ENCODE measurements around the gene FAM180B. TPM values are rescaled to one million over a fixed set of nuclear protein-coding genes. Genes with fewer than 3 reads are reported as not detected.

Gene FAM180B
- total RNA-seq, 1 experiment from 2014 or later = not detected

DNA sequence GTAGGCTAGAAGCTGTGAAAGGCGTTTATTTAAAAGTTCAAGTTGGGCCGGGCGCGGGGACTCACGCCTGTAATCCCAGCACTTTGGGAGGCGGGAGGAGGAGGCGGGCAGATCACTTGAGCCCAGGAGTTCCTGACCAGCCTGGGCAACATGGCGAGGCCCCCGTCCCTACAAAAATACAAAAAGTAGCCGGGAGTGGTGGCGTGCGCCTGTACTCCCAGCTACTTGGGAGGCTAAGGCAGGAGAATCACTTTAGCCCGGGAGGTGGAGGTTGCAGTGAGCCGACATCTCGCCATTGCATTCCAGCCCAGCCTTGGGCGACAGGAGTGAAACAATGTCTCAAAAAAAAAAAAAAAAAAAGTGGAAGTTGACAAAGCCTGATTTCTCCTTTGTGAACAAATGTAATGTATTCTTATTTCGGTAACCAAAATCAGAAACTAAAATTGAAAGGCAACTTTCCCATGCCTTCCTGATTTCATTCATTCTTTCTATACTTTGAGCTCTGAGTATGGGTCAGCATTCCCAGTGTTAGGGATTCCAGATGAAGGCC, 20.3 kb upstream of the FAM180B start:
- intact Hi-C loops (cut with micrococcal nuclease) = no loop called here
- Histone ChIP-seq H3K36me3 (ENCODE audit: control insufficient read depth in 1 of 2, insufficient read depth in 2 of 2, low read length in 2 of 2) (peaks cover 11 to 18% of the 10 kb centered on the region in 2 experiments; a peak in 2 of 4 replicates), H2AFZ (ENCODE audit: low read depth, low read length, poor library complexity, severe bottlenecking) (no peak overlapping the region), H3K9me3 (ENCODE audit: control insufficient read depth in 1 of 2, insufficient read depth in 1 of 2, low read depth in 1 of 2, low read length in 2 of 2) (no peaks in the 10 kb centered on the region), H3K4me2 (ENCODE audit: low read length) (peak overlapping the region; percentile 89), H3K9me2 (ENCODE audit: insufficient read depth) (no peaks in the 10 kb centered on the region), H3K4me3 (replicated peaks in 1 of 2; ENCODE audit: low read depth in 1 of 2, low read length in 2 of 2) (peak overlapping the region; percentile 91 to 92), H3K27ac (ENCODE audit: low read depth, low read length) (peak overlapping the region; percentile 70), H3K4me1 (ENCODE audit: control insufficient read depth in 1 of 2, insufficient read depth in 2 of 2, low read length in 2 of 2) (peaks cover 6 to 22% of the 10 kb centered on the region in 2 experiments), H4K20me1 (ENCODE audit: insufficient read depth) (no peaks in the 10 kb centered on the region), H3K9ac (ENCODE audit: low read length) (peak overlapping the region; percentile 99), H3K79me2 (ENCODE audit: insufficient read depth, low read length) (peaks cover 58% of the 10 kb centered on the region), H3K27me3 (ENCODE audit: insufficient read depth, low read length) (no peaks in the 10 kb centered on the region)
- ATAC-seq (peak; percentile 37), DNase-seq (ENCODE audit: low read depth, low spot score) (no peak)
- RAD21 ChIA-PET (ENCODE audit: low non-redundant PET in 1 of 2, low total read pairs in 2 of 2, uncharacterized antibody in 2 of 2, unreplicated experiment in 2 of 2) = no interaction called here
- no peak for TF ChIP-seq REST (IDR thresholded peaks at IDR 0.05; ENCODE audit: low read depth)
- 0 out of 2 replicates have a peak, but pooled peaks have one; percentile 8 for TF ChIP-seq SIN3A (IDR thresholded peaks at IDR 0.05; ENCODE audit: low read depth)
- no TSS peak for BruUV-seq (replicated peaks)
- POLR2A ChIA-PET = interaction anchor here (1.7 kb wide), 1 partner anchor 15 kb away, joined by 3 read pairs; no protein-coding TSS in a partner anchor
- CTCF ChIA-PET = interaction anchor here (1.9 kb wide), 1 partner anchor 14 kb away, joined by 9 read pairs; the partner anchor contains the start of gene CELF1

- Histone ChIP-seq H3K4me3 (replicated peaks in 1 of 2; ENCODE audit: low read depth in 1 of 2, low read length in 2 of 2) (no peak overlapping the region), H3K9me2 (ENCODE audit: insufficient read depth) (no peaks in the 10 kb centered on the region), H3K4me2 (ENCODE audit: low read length) (no peak overlapping the region), H3K36me3 (ENCODE audit: control insufficient read depth in 1 of 2, insufficient read depth in 2 of 2, low read length in 2 of 2) (peaks cover 41 to 45% of the 10 kb centered on the region in 2 experiments; a peak in 3 of 4 replicates), H3K27ac (ENCODE audit: low read depth, low read length) (no peak overlapping the region), H2AFZ (ENCODE audit: low read depth, low read length, poor library complexity, severe bottlenecking) (no peak overlapping the region), H3K79me2 (ENCODE audit: insufficient read depth, low read length) (peaks cover 84% of the 10 kb centered on the region), H3K27me3 (ENCODE audit: insufficient read depth, low read length) (no peaks in the 10 kb centered on the region), H4K20me1 (ENCODE audit: insufficient read depth) (no peaks in the 10 kb centered on the region), H3K9ac (ENCODE audit: low read length) (no peak overlapping the region), H3K9me3 (ENCODE audit: control insufficient read depth in 1 of 2, insufficient read depth in 1 of 2, low read depth in 1 of 2, low read length in 2 of 2) (no peaks in the 10 kb centered on the region), H3K4me1 (ENCODE audit: control insufficient read depth in 1 of 2, insufficient read depth in 2 of 2, low read length in 2 of 2) (peaks cover 5 to 14% of the 10 kb centered on the region in 2 experiments)
- BruUV-seq (replicated peaks) = no TSS peak
- ATAC-seq = no peak
- ChIA-PET RAD21 (ENCODE audit: low non-redundant PET in 1 of 2, low total read pairs in 2 of 2, uncharacterized antibody in 2 of 2, unreplicated experiment in 2 of 2) (no interaction called here), CTCF (no interaction called here), POLR2A (interaction anchor here (1.2 kb wide), 1 partner anchor 9 kb away, joined by 4 read pairs; the partner anchor contains the start of genes KBTBD4 and NDUFS3)
- no peak for DNase-seq (ENCODE audit: low read depth, low spot score)
- intact Hi-C loops (cut with micrococcal nuclease) = no loop called here
- TF ChIP-seq ZBTB33 (IDR thresholded peaks at IDR 0.05; ENCODE audit: extremely low read depth, insufficient replicate concordance, low read length) = no peak
- TF ChIP-seq YY1 (IDR thresholded peaks at IDR 0.05; ENCODE audit: extremely low read depth, insufficient replicate concordance, low read depth, low read length) = no peak
- no peak for TF ChIP-seq ATF3 (IDR thresholded peaks at IDR 0.05)
- no peak for TF ChIP-seq POLR2A (IDR thresholded peaks at IDR 0.05; ENCODE audit: borderline replicate concordance, extremely low read depth, insufficient read depth, insufficient read length)
- no peak for TF ChIP-seq EZH2 (IDR thresholded peaks at IDR 0.05)
- TF ChIP-seq CEBPB (IDR thresholded peaks at IDR 0.05; ENCODE audit: low read depth) = no peak
- no peak for TF ChIP-seq CBX3 (IDR thresholded peaks at IDR 0.05; ENCODE audit: low read depth)
- TF ChIP-seq FOSL1 (IDR thresholded peaks at IDR 0.05; ENCODE audit: low read depth) = no peak
- TF ChIP-seq EGR1 (IDR thresholded peaks at IDR 0.05; ENCODE audit: low read depth) = no peak
- TF ChIP-seq MAX (IDR thresholded peaks at IDR 0.05) = no peak
- TF ChIP-seq ZFX (IDR thresholded peaks at IDR 0.05) = no peak
- TF ChIP-seq SIN3A (IDR thresholded peaks at IDR 0.05; ENCODE audit: low read depth) = no peak
- no peak for TF ChIP-seq EZH2phosphoT487 (IDR thresholded peaks at IDR 0.05; ENCODE audit: borderline replicate concordance)
Measured at GRCh38 chr11:47569646-47570045, 16.8 kb upstream of the FAM180B start.
